Stimulated activated CD8-positive, alpha-beta memory T cell treated with anti-CD3 and anti-CD28 coated beads, Interleukin-12 subunit alpha, Interleukin-12 subunit beta, amount 100 ng/mL, for 24 hours (primary cell): ENCODE results near the gene AKAP13.

Source experiments
- DNase-seq: peaks from one replicate; pipeline ENCODE4 v3.0.0-alpha.2; 2020; ENCODE audit errors: extremely low read depth

The AKAP13 gene

DNA sequence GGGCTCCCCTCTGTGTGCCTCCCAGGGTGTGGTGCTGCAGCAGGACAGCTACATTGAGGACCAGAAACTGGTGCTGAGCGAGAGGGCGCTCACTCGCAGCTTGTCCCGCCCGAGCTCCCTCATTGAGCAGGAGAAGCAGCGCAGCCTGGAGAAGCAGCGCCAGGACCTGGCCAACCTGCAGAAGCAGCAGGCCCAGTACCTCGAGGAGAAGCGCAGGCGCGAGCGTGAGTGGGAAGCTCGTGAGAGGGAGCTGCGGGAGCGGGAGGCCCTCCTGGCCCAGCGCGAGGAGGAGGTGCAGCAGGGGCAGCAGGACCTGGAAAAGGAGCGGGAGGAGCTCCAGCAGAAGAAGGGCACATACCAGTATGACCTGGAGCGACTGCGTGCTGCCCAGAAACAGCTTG lies 360.6 kb downstream of the AKAP13 start:
- DNase-seq: no peak

DNA sequence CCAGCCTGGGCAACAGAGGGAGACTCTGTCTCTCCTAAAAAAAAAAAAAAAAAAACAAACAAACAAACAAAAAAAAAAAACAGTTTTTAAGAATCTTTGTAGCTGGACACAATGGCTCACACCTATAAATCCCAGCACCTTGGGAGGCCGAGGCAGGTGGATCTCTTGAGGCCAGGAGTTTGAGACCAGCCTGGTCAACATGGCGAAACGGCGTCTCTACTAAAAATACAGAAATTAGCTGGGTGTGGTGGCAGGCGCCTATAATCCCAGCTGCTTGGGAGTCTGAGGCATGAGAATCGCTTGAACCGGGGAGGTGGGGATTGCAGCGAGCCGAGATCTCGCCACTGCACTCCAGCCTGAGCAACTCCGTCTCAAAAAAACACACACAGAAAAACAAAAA lies 361.3 kb downstream of the AKAP13 start:
- no peak for DNase-seq

DNA sequence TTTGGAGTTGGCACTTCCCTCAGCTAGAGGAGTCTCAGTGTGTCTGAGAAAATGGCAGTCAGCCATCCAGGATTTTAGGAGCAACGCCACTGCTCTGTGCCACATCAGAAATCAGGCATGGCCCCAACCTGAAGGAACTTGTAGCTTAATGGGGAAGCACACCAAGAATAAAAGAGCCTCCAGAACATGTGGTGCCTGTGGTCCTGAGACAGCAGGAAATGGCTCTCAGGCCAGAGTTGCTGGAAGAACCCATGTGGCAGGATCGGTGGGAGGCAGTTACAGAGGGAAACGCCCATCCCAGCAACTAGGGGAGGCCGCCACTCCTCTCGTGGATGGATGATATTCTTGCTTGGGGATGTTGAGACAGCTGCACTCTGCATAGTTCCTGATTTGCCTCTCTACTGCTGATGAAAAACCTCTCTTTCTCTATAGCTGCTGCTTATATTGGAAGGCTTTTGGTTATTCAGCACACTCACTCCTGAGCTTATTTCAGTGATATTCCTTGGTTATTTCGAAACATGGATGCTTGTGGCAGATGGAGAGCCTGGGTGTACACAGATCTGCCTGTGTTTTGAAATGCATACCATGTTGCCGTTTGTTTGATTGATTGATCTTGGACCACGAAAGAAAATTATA lies 361.9 kb downstream of the AKAP13 start:
- DNase-seq: no peak

DNA sequence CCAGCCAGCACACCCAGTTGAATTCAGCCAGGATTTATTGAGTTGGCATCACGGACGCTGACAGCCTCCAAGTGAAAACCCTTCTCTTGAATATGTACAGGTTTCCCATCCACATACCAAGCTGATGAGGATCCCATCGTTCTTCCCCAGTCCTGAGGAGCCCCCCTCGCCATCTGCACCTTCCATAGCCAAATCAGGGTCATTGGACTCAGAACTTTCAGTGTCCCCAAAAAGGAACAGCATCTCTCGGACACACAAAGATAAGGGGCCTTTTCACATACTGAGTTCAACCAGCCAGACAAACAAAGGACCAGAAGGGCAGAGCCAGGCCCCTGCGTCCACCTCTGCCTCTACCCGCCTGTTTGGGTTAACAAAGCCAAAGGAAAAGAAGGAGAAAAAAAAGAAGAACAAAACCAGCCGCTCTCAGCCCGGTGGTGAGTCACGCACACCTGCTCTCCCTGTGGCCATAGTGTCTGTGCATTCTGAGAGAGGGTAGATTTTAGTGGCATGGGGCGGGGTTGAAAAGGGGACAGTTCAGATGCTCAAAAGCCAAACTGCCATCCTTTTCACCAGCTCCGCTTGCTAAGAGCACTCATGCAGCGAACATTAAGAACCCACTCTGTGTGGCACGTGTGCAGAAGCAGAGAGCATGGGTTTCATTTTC lies 363.1 kb downstream of the AKAP13 start:
- no peak for DNase-seq

DNA sequence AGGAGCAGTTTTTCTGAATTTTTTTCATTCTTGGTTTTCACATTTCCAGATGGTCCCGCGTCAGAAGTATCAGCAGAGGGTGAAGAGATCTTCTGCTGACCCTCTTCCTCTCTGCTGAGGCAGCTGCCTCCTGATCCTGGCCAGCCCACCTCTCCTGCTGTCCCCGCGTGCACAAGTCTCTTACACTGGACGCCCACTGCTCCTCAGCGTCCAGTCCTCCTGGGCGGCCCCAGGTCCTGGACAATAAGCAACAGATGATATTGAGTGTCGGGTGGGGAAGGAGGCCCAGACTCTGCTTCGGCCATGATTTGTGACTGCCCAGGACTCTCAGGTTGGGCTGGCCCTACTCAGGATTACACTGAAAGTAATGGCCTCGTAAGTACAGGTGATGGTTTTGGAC lies 364.2 kb downstream of the AKAP13 start:
- DNase-seq: no peak

DNA sequence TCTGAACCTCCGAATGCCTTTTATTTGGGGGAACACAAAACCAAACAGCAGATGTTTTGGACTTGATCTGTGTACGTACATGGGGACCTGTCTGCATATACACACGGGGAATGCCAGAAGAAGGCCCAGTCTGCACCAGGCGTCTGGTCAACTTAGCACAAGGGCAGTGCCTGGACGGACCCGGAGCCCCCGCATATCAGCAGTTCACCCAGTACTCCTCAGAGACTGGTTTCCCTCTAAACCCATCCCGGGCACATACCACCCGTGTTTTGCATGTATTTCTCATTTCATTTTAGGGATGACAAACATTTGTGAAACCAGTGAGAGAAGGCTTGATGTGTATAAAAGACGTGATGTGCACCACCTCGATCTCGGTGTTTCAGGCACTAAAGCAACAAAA lies 364.6 kb downstream of the AKAP13 start:
- DNase-seq: no peak

DNA sequence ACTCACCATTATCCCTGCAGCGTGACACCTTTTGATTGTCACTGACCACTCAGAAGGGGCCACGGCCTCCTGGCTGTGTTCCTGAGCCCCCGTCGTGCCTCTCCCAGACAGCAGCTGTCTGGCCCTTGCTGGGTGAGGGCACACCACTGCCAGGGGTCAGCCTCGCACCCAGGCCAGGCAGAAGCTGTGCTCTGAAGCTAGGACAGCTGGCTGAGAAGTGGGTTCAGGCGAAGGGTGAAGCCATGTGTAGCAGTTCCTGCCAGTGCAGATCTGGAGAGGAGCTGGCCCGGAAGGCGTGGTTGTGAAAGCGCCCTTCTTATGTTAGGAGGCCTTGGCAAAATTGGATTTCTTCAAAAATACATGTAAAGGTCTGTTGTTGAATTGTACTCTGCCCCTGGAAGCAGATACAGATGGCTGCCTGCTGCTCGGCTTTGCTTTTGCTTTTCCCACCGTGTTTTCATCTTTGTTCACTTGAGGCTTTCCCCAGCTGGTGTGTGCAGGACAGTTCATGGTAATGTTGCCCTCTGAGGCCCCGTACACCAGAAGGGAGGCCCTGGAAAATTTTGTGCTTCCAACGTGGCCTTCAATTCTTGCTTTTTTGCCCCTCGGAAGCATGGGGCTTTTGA lies 365.2 kb downstream of the AKAP13 start:
- no peak for DNase-seq

DNA sequence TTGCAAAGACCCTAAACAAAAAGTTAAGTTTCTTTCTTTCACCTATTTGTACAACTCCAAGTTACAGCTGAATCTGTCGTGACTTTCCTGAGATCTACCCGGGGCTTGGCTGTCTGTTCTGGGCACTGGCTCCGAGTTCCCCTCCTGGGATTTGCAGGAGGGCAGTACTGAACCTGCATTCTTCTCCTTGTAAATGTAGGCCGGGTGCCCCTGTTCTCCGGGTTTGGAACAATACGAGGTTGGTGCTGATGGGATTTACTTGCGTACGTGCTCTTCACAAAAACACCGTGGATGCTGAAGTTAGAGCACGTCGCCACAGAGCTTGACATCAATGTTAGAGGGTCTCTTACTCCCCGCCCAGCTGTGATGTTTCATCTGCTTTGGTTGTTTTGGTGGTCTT lies 366.2 kb downstream of the AKAP13 start:
- DNase-seq: no peak

DNA sequence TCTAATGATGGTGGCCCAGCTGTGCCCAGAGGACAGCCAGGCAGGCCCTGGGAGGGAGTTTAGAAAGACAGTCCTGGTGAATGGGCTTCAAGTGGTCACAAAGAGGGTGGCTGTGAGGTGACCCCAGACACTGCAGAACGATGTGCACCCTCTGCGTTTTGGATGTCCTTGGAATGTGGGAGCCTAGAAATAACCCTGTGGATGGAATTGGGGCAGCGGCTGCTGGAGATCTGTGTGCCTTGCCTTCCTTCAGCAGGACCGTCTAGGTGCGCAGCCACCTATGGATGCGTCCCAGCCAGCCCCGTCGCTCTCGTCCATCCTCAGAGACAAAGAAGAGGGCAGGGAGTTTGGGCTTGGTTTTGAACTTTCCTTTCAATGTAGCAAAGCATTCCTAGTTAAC lies 367.8 kb downstream of the AKAP13 start:
- DNase-seq: no peak

DNA sequence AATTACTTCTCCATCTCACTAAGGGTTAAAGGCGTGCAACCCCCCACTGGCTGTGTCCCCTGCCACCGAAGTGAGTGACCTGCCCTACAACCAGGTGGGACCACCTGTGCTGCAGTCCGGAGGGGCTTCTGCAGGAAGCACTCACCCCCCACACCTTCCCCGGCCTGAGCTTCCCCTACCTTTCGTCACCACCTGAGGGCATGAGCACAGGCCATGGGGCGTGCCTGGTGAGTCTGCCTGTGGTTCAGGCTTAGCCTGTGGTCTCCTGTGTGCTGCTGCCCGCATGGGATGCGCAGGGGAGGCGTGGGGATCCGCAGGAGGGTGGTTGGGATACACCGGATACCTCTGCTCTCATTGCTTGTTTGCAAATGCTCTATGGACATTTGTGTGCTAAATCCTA lies 368.3 kb downstream of the AKAP13 start:
- no peak for DNase-seq

DNA sequence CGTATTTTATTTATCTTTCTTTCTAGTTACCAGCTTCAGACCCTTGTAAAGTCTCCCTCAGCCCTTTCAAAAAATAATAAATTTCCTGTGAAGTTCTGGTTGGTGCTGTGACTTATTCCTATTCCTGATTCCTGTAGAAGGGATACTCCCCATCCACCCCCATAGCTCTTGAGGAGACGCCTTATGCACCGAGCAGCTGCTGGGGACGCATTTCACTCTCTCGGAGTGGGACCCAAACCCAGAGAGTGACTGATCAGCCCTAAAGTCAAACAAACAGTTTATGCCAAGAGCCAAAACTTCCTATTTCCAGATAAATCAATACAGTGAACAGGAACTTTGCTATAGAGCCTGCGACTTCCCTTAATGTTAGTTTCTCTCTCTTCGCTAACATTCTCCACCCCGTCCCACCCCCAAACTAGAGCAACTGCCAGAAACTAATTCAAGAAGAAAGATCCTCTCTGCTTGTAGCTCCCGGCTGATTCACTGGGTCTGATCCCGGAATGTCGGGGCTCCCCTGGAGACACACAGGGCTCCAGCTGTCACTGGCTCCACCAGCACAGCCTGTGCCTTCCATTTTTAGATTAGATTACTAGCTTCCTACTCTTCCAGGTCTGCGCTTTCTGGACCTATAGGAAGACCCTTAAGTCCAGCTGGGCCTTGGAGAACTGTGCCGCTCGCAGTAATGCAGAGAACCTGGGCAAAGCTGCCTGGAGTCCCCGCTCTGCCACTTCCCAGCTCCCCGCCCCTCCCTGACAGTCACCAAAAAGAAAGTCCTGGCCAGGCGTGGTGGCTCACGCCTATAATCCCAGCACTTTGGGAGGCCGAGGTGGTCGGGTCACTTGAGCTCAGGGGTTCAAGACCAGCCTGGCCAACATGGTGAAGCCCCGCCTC lies 369.1 kb downstream of the AKAP13 start:
- no peak for DNase-seq

DNA sequence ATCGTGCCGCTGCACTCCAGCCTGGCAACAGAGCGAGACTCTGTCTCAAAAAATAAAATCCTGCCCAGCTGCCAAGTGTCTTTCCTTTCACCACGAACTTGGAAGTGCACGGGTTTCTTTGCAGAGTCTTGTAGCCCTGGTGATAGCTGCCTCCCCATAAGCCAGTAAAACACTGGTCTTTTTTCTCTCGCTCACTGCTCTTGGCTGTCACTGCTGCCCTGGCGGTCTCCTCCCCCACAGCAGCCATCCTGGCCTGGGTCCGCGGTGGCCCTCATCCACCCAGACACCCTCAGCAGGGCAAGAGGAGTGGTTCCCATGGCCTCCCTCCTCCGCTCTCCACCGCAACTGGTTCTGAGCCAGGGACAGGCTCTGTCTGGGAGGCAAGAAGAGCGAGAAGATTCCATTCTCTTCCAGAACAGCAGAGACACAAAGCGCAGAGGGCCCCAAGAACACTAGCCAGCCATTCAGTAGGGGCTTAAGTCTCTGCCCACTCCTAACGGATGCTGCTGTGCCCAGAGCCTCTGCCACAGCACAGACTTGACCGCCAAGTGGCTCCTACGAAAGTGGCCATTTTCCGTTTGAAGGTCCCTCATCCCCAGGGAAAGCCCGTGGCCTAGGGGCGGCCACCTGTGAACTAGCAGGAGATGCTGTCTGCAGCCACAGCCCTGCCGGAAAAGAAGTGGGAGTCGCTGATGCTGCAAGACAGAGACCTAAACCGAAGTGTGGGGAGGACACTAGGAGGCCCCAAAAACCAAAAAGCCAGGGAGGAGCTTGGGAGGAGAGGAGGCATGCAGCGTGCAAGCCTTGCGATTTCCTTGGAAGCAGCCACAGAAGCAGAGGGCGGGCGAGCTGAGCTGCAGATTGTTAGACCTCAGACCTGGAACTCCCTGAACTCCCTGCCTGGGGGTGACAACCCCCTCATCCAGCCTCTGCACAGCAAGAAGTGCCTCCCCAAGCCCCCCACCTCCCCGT lies 370.2 kb downstream of the AKAP13 start:
- no peak for DNase-seq

DNA sequence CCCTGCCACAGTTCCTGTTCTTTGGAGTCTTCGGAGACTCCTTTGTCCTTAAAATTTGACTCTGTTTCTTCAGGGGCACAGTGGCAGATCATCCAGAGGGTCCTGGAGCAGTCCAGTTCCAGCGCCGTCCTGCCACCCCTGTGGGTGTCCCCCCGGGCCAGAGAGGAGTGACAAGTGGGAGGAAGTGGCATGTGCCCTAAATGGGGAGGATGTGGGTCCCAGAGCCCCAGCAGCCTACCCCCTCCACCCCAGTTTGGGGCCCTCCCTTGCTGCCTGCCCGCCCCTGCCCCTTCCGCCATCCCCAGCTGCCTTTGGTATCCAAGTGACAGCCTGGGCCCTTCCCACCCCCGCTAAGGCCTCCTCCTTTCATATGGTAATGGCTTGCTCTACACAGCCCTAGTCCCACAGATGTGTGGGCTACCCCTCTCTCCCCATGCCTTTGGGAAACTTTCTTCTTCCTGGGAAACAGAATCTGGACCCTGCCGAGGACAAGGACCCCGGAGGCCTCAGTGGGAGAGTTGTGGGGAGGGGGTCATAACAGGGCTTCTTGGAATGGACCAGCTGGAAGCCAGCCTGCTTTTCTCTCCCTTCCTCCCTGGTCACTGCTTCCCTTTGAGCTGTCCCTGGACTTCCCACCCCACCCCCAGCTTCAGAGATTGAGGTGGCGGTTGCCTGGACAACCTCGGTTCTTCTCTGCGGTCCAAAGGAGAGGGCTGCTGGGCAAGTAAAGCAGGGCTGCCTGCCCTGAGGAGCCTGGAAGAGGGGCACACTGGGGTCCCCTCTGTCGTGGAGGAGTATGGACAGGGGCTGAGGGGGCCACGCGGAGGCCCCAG lies 371.1 kb downstream of the AKAP13 start:
- no peak for DNase-seq

DNA sequence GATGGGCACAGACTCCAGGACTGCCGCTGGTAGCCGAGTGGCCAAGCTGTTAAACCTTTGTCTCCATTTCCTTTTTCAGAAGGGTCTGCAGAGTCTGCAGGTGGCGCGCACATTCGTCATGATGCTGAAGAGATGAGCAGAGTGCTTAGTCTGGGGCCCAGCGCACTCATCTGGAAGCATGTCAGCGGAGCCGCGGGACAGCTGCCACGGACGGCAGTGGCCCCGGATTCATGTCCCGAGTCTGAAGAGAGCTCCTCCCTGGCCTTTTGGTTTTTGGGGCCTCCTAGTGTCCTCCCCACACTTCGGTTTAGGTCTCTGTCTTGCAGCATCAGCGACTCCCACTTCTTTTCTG lies 371.7 kb downstream of the AKAP13 start:
- no peak for DNase-seq

DNA sequence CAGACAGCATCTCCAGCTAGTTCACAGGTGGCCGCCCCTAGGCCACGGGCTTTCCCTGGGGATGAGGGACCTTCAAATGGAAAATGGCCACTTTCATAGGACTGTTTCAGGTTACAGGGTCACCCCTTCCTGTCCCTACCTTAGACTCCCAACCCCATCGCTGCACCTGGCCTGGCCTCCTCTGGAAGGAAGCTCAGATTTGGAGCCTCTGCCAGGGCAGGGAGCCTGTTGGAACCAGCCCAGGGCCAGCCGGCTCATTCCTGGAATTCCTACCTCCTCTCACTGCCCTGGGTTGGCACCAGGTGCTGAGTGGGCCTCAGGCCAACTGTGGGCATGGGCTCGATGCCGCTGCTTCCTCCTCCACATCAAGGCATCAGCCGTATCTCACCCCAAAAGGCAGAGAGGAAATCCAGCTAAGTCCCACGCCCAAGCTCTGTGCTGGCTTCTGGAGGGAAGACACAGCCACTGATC lies 372.1 kb downstream of the AKAP13 start:
- no peak for DNase-seq

DNA sequence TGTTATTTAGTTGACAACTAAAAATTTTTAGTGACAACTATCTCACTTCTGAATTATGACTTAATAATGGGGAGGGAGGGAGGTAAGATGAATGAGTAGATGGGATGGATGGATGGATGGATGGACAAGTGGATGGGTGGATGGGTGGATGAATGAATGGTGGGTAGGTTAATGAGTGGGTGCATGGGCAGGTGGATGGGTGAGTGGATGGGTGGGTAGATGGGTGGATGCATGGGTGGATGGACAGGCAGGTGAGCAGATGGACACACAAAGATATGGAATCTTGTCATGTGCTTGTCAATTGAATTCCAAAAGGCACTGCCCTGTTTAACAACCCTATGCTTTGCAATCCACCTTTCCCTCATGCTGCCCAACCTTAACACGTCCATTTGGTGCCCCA lies 372.9 kb downstream of the AKAP13 start:
- no peak for DNase-seq

DNA sequence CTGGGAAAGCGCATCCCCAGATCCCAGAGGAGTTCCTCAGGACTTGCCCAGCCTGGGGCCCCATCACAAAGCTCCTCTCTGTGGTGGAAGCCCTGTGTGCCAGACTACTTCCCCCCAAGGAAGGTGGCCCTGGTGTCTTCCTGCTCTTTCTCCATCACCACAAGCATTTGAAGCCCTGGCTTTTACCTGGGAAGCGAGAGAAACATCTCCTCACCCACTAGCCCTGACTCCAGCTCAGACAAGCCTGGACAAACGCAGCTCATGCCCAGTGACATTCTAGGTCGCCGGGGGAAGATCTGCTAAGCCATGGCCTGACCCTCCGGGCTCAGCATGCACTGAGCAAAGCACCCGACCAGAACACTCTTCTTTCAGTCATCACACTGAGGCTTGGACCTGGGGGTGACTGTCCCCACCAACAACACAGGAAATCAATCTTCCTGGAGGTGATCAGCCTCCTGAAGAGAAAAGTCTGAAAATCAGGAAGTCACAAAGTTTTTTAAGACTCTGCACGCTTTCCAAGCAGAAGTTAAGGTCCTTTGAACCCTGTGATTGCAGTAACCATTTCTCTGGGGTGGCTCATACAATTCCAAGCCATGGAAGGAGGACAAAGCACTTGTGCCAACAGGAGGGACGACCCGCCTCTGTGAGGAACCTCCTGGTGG lies 373.5 kb downstream of the AKAP13 start:
- no peak for DNase-seq

DNA sequence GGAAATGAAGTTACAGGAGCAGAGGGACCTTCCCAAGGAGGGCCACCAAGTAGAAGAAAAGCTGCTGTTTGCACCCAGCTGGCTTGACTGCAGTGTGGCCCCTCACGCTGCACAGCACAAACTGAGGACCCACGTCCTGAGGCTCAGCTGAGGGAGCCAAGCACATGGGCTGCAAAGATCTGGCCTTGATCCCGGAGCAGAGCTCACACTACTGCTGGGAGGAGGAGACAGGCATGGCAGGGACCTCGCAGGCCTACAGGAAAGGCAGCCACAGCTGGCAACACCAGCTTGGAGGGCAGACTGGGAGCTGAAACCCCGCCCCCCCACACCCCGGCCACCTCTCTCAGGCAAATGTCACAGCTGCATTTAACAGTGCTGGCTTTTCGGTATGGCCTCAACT lies 374.6 kb downstream of the AKAP13 start:
- no peak for DNase-seq

DNA sequence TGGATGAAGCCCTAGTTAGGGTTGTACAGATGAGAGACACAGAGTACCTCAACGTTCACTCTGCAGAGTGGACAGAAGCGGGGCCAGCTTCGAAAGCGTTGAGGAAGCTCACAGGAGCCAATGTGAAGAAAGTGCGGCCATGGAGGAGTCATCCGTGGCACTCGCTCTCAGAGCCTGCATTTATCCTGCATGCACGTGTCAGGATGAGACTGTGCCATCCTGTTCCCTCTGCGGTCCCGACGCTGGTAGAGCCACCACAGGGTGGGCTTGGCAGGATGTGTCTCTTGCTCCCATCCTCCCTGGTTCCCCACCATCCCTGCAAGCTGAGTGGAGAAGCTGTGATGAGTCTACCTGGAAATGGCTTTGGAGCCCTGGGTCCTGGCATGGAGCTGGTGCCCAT lies 375.1 kb downstream of the AKAP13 start:
- no peak for DNase-seq

DNA sequence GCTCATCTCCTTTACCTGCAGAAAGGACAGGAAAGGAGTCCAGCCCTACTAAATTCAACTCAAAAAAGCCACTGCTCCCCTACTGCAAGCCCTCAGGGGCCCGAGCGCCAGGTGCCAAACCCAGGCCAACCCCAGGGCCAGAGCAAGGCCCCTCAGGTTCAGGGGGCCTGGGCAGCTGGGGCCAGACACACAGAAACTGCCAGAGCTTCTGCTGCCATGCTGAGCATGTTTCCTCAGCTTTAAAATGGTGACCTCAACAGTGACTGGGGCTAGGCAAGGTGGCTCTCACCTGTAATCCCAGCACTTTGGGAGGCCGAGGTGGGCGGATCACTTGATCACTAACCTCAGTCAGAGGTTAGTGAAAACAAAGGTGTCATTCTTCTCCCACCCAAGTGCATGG lies 375.5 kb downstream of the AKAP13 start:
- no peak for DNase-seq
